NB4 (cell line): ENCODE results near the gene DUSP5.
"Not testable (repeated sequence)": the region's sequence is repeated elsewhere in the genome, so short reads cannot be mapped to it uniquely, and the experiment has no call there.

Experiments
- DNase-seq: peaks from one replicate; pipeline ENCODE4 v3.0.0; 2010; ENCODE audit warnings: low read depth
- H3K4me3 ChIP-seq: one replicate; pipeline ENCODE4 v1.5.1; 2011; ENCODE audit warnings: mild to moderate bottlenecking, low read depth, low read length, moderate library complexity
- CTCF ChIP-seq: IDR thresholded peaks from one replicate; pipeline ENCODE4 v1.5.1; 2012; ENCODE audit warnings: low read depth, low read length
- MAX ChIP-seq: IDR thresholded peaks from 2 replicates; pipeline ENCODE4 v1.6.1; 2011; ENCODE audit warnings: low read depth, low read length
- MYC ChIP-seq: IDR thresholded peaks from 2 replicates; pipeline ENCODE4 v1.6.1; 2011; ENCODE audit warnings: low read depth, low read length
- POLR2A ChIP-seq: IDR thresholded peaks from 2 replicates; pipeline ENCODE4 v1.6.1; 2011; ENCODE audit warnings: mild to moderate bottlenecking; ENCODE audit not compliant: insufficient read length; ENCODE audit errors: extremely low read depth

Gene DUSP5

GRCh38 chr10:110461530-110461929, 36.2 kb upstream of the DUSP5 start:
- no peak for DNase-seq
- TF ChIP-seq MYC = no peak
- TF ChIP-seq CTCF = no peak
- no peak for TF ChIP-seq MAX
- no peak for TF ChIP-seq POLR2A
- H3K4me3 ChIP-seq = no peak overlapping the region

GRCh38 chr10:110462166-110463095, 35.3 kb upstream of the DUSP5 start:
- DNase-seq = no peak
- no peak overlapping the region for H3K4me3 ChIP-seq
- TF ChIP-seq CTCF = no peak
- TF ChIP-seq MAX = no peak
- no peak for TF ChIP-seq MYC
- TF ChIP-seq POLR2A = no peak

- not testable (repeated sequence) for H3K4me3 ChIP-seq, DNase-seq
Observed at GRCh38 chr10:110468258-110468657, 29.4 kb upstream of the DUSP5 start.

GRCh38 chr10:110470541-110470940, 27.2 kb upstream of the DUSP5 start:
- DNase-seq, H3K4me3 ChIP-seq: not testable (repeated sequence)

- no peak overlapping the region for H3K4me3 ChIP-seq
- TF ChIP-seq CTCF (no peak), POLR2A (no peak), MYC (no peak)
- no peak for DNase-seq
Observed at GRCh38 chr10:110471566-110472139, 26.1 kb upstream of the DUSP5 start.

GRCh38 chr10:110474017-110474416, 23.7 kb upstream of the DUSP5 start:
- TF ChIP-seq MYC = no peak
- TF ChIP-seq POLR2A = no peak
- no peak for TF ChIP-seq CTCF
- TF ChIP-seq MAX = no peak
- no peak for DNase-seq
- no peak overlapping the region for H3K4me3 ChIP-seq

GRCh38 chr10:110474826-110475225, 22.9 kb upstream of the DUSP5 start:
- DNase-seq = no peak
- TF ChIP-seq MYC (no peak), MAX (no peak), POLR2A (no peak)
- no peak overlapping the region for H3K4me3 ChIP-seq
